A549 (cell line): ENCODE measurements around the gene CCDC80. TPM values are rescaled to one million over a fixed set of nuclear protein-coding genes. Genes with fewer than 3 reads are reported as not detected.

ENCODE experiments used
- ATAC-seq, 2 experiments: fragments of 200-7000 bp in 1 of 2; fragments of >200 bp in 1 of 2; cut with Nextera tagmentation in 1 of 2; cut with Tn5 transposase in 1 of 2; 3 replicates each; pipeline versions ENCODE4 v1.8.0 to v1.9.1; 2018 to 2020; ENCODE audit warnings: mild to moderate bottlenecking in 1 of 2, moderate library complexity in 1 of 2
- CTCF ChIA-PET: fragments of 300-600 bp; sonication (Branson Sonifier 250); formaldehyde crosslinking; extraction: SDS; loops from one replicate; lab custom pipeline; 2021; ENCODE audit warnings: antibody characterized with exemption, inconsistent platforms; lab: Yijun Ruan, JAX
- POLR2A ChIA-PET: fragments of 350-600 bp; formaldehyde crosslinking; extraction: SDS; loops from one replicate; lab custom pipeline; 2021; ENCODE audit warnings: antibody characterized with exemption, inconsistent platforms; lab: Yijun Ruan, JAX
- DNase-seq, 2 experiments: peaks; one replicate each; pipeline versions ENCODE4 v3.0.0 to v3.0.0-alpha.2; 2011 to 2016; ENCODE audit warnings: low read depth in 1 of 2, low spot score in 1 of 2
- FAIRE-seq: peaks from 2 replicates; lab custom pipeline; 2011; peaks lifted over from hg19 to GRCh38; lab: Jason Lieb, UNC
- H3K27ac ChIP-seq, 2 experiments: fragments of >200 bp; sonication (Bioruptor Twin); formaldehyde crosslinking; 3 replicates each; pipeline ENCODE4 v1.5.1; 2016 to 2017
- H3K4me1 ChIP-seq: fragments of >200 bp; sonication (Bioruptor Twin); formaldehyde crosslinking; 3 replicates; pipeline ENCODE4 v1.6.1; 2016
- H3K4me2 ChIP-seq: fragments of >200 bp; sonication (Bioruptor Twin); formaldehyde crosslinking; 3 replicates; pipeline ENCODE4 v1.6.1; 2016
- H3K4me3 ChIP-seq: fragments of >200 bp; sonication (Bioruptor Twin); formaldehyde crosslinking; 3 replicates; pipeline ENCODE4 v1.5.1; 2016
- H3K9me3 ChIP-seq: fragments of >200 bp; sonication (Bioruptor Twin); formaldehyde crosslinking; 3 replicates; pipeline ENCODE4 v1.6.1; 2016
- ATOH8 ChIP-seq: fragments of 250-450 bp; sonication (Bioruptor Pico); IDR thresholded peaks from 2 replicates; pipeline ENCODE4 v1.5.0; 2020; ENCODE audit warnings: low read depth, mild to moderate bottlenecking, moderate library complexity
- BHLHE40 ChIP-seq: IDR thresholded peaks from 2 replicates; pipeline ENCODE4 v1.6.1; 2012; ENCODE audit warnings: low read depth, low read length, inconsistent platforms
- CBX2 ChIP-seq: fragments of 200-600 bp; sonication (generic); IDR thresholded peaks from 2 replicates; pipeline ENCODE4 v1.6.1; 2016; ENCODE audit warnings: low read depth, mild to moderate bottlenecking, borderline replicate concordance
- CBX8 ChIP-seq: fragments of 200-600 bp; sonication (generic); IDR thresholded peaks from 2 replicates; pipeline ENCODE4 v1.6.1; 2016
- CEBPB ChIP-seq, 2 experiments: fragments of >200 bp in 1 of 2; sonication (Bioruptor Twin) in 1 of 2; formaldehyde crosslinking in 1 of 2; IDR thresholded peaks; 2 replicates each; pipeline ENCODE4 v1.6.1; 2012 to 2016
- CHD4 ChIP-seq: fragments of 200-600 bp; sonication (generic); IDR thresholded peaks from 2 replicates; pipeline ENCODE4 v1.6.1; 2016; ENCODE audit warnings: antibody characterized with exemption, mild to moderate bottlenecking, borderline replicate concordance
- EHF ChIP-seq: fragments of 250-450 bp; sonication (Bioruptor Pico); IDR thresholded peaks from 2 replicates; pipeline ENCODE4 v1.5.0; 2020; ENCODE audit warnings: mild to moderate bottlenecking
- EP300 ChIP-seq, 2 experiments: fragments of >200 bp; sonication (Bioruptor Twin); formaldehyde crosslinking; IDR thresholded peaks; 2 replicates in 1 of 2; 3 replicates in 1 of 2; pipeline ENCODE4 v1.6.1; 2016 to 2017
- ESRRA ChIP-seq: fragments of 150-350 bp; IDR thresholded peaks from 2 replicates; pipeline ENCODE4 v1.6.1; 2014; ENCODE audit warnings: mild to moderate bottlenecking, low read length, borderline replicate concordance
- FOSL2 ChIP-seq, 2 experiments: fragments of 450-650 bp in 1 of 2; fragments of >200 bp in 1 of 2; sonication (Bioruptor Twin) in 1 of 2; formaldehyde crosslinking; IDR thresholded peaks; 2 replicates each; pipeline versions ENCODE4 v1.5.0 to v1.6.1; 2016 to 2020; ENCODE audit warnings: mild to moderate bottlenecking in 1 of 2, moderate library complexity in 1 of 2
- FOXS1 ChIP-seq: fragments of 250-450 bp; sonication (Bioruptor Pico); IDR thresholded peaks from 2 replicates; pipeline ENCODE4 v1.5.0; 2020; ENCODE audit warnings: mild to moderate bottlenecking, moderate library complexity
- GATA3 ChIP-seq: IDR thresholded peaks from 2 replicates; pipeline ENCODE4 v1.6.1; 2012; ENCODE audit warnings: borderline replicate concordance
- HES2 ChIP-seq: fragments of >200 bp; sonication (Bioruptor Twin); formaldehyde crosslinking; IDR thresholded peaks from 2 replicates; pipeline ENCODE4 v1.6.1; 2016
- HOXB13 ChIP-seq: fragments of 250-450 bp; sonication (Bioruptor Pico); IDR thresholded peaks from 2 replicates; pipeline ENCODE4 v1.5.0; 2020; ENCODE audit warnings: low read depth, mild to moderate bottlenecking, moderate library complexity
- HOXB5 ChIP-seq: fragments of 250-450 bp; sonication (Bioruptor Pico); IDR thresholded peaks from 2 replicates; pipeline ENCODE4 v1.5.0; 2020; ENCODE audit warnings: mild to moderate bottlenecking, moderate library complexity
- JUN ChIP-seq, 2 experiments: fragments of >200 bp; sonication (Bioruptor Twin); formaldehyde crosslinking; IDR thresholded peaks; 2 replicates in 1 of 2; 3 replicates in 1 of 2; pipeline ENCODE4 v1.6.1; 2016 to 2017
- JUNB ChIP-seq: fragments of >200 bp; sonication (Bioruptor Twin); formaldehyde crosslinking; IDR thresholded peaks from 2 replicates; pipeline ENCODE4 v1.6.1; 2016
- KDM1A ChIP-seq: fragments of 200-600 bp; sonication (generic); IDR thresholded peaks from 2 replicates; pipeline ENCODE4 v1.6.1; 2016; ENCODE audit warnings: low read depth, mild to moderate bottlenecking
- KDM5A ChIP-seq: fragments of 200-600 bp; sonication (generic); IDR thresholded peaks from 2 replicates; pipeline ENCODE4 v1.6.1; 2016; ENCODE audit warnings: antibody characterized with exemption, mild to moderate bottlenecking
- MAX ChIP-seq: IDR thresholded peaks from 2 replicates; pipeline ENCODE4 v1.6.1; 2012
- NFE2L2 ChIP-seq: fragments of 150-350 bp; conservative IDR thresholded peaks from 2 replicates; pipeline ENCODE4 v1.6.1; 2014; ENCODE audit warnings: low read length
- NPAS2 ChIP-seq: fragments of 250-450 bp; sonication (Bioruptor Pico); IDR thresholded peaks from 2 replicates; pipeline ENCODE4 v1.8.0; 2022; ENCODE audit warnings: mild to moderate bottlenecking, moderate library complexity, borderline replicate concordance
- POLR2A ChIP-seq: IDR thresholded peaks from 2 replicates; pipeline ENCODE4 v1.6.1; 2012; ENCODE audit warnings: mild to moderate bottlenecking, low read length
- RAD21 ChIP-seq, 2 experiments: fragments of >200 bp in 1 of 2; sonication (Bioruptor Twin) in 1 of 2; formaldehyde crosslinking in 1 of 2; IDR thresholded peaks in 1 of 2; conservative IDR thresholded peaks in 1 of 2; 2 replicates in 1 of 2; 3 replicates in 1 of 2; pipeline ENCODE4 v1.6.1; 2012 to 2018; ENCODE audit warnings: inconsistent platforms in 1 of 2
- RARB ChIP-seq: fragments of 250-450 bp; sonication (Bioruptor Pico); IDR thresholded peaks from 2 replicates; pipeline ENCODE4 v1.8.0; 2021; ENCODE audit warnings: mild to moderate bottlenecking, moderate library complexity
- RFX5 ChIP-seq: fragments of 450-650 bp; IDR thresholded peaks from 2 replicates; pipeline ENCODE4 v1.7.1; 2014; ENCODE audit warnings: antibody characterized with exemption, mild to moderate bottlenecking, moderate library complexity
- SMC3 ChIP-seq: fragments of >200 bp; sonication (Bioruptor Twin); formaldehyde crosslinking; IDR thresholded peaks from 3 replicates; pipeline ENCODE4 v1.6.1; 2018; ENCODE audit warnings: inconsistent platforms
- SREBF2 ChIP-seq: fragments of 450-650 bp; IDR thresholded peaks from 2 replicates; pipeline ENCODE4 v1.6.1; 2014; ENCODE audit warnings: mild to moderate bottlenecking, moderate library complexity
- USF2 ChIP-seq: fragments of 450-650 bp; IDR thresholded peaks from 2 replicates; pipeline ENCODE4 v1.6.1; 2014; ENCODE audit warnings: antibody characterized with exemption
- ZC3H11A ChIP-seq: fragments of 450-650 bp; IDR thresholded peaks from 2 replicates; pipeline ENCODE4 v1.6.1; 2014; ENCODE audit warnings: antibody characterized with exemption, mild to moderate bottlenecking
- ZSCAN20 ChIP-seq: fragments of 250-450 bp; sonication (Bioruptor Pico); IDR thresholded peaks from 2 replicates; pipeline ENCODE4 v1.8.0; 2022; ENCODE audit warnings: mild to moderate bottlenecking, moderate library complexity
- WGBS: methylation state at CpG from one replicate; pipeline ENCODE4 v1.1.6; 2017; ENCODE audit errors: missing lambda C conversion rate; 5-methylcytosine and 5-hydroxymethylcytosine counted together
- polyA plus RNA-seq, 4 experiments: library from polyadenylated mRNA; depleted of rRNA in 3 of 4; stranded (reverse); fragments of >200 nt; fragmentation: RNase III in 1 of 4; extraction: RNeasy Plus Mini Kit Qiagen cat#74134 plus additional on column Dnase treatment in 1 of 4; gene quantifications; 2 replicates in 3 of 4; 3 replicates in 1 of 4; pipeline ENCODE4 v1.2.3, GENCODE V29; 2011 to 2017
- TF ChIP-seq, protein P1 (sequence below): IDR thresholded peaks from 2 replicates; pipeline ENCODE4 v1.6.1; 2012; ENCODE audit warnings: low read depth, borderline replicate concordance

The CCDC80 gene
- polyA plus RNA-seq, 2 of the 4 experiments (the other 2 are of a cell fraction) = 54.1 to 148 TPM

DNA sequence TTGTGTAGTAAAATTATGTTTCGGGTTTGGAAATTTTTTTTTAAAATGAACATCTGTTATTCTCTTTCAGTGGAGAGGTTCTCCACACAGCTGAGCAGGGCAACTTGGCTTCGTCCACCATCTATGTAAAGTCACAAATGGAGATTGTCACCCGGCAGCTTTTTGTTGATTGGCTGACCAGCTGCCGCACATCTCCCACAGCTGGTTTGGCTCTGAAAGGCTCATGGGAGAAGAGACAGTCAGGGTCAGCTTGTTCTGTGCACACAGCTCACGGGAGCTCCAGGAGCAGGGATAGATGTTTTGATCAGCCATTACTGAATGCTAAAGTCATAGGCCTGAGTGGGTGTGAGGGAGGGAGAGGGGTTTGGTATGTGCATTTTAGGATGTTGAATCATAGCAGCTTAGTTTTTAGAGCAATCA, 12.9 kb upstream of the CCDC80 start:
- ATAC-seq = peak; percentile 91 to 92
- peak; percentile 77 to 92 for DNase-seq
- Histone ChIP-seq H3K9me3 (peaks cover 8% of the 10 kb centered on the region), H3K27ac (peak overlapping the region; percentile 92 to 99), H3K4me1 (peaks cover 75% of the 10 kb centered on the region), H3K4me2 (peak overlapping the region; percentile 82), H3K4me3 (no peak overlapping the region)
- FAIRE-seq = peak; percentile 23
- TF ChIP-seq HES2 (no peak), MAX (peak; percentile 81), HOXB5 (CRISPR knock-in tag) (peak; percentile 63), ATOH8 (CRISPR knock-in tag) (peak; percentile 91), GATA3 (peak; percentile 47; the same call in 1 of the 2 replicates), FOXS1 (CRISPR knock-in tag) (no peak), KDM5A (no peak), CEBPB (IDR thresholded peaks at IDR 0.05) (0 out of 4 replicates have a peak, but pooled peaks of 1 of the 2 experiments have one; percentile 12), ZC3H11A (no peak), JUNB (peak; percentile 47; the same call in 1 of the 2 replicates), EHF (CRISPR knock-in tag) (peak; percentile 53; the same call in 1 of the 2 replicates), HOXB13 (CRISPR knock-in tag) (peak; percentile 71; the same call in 1 of the 2 replicates), ZSCAN20 (CRISPR knock-in tag) (no peak), CBX2 (no peak), RARB (CRISPR knock-in tag) (0 out of 2 replicates have a peak, but pooled peaks have one; percentile 24), FOSL2 (IDR thresholded peaks at IDR 0.05) (peak; percentile 28; the same call in 1 of the 2 replicates), FOSL2 (CRISPR knock-in tag; IDR thresholded peaks at IDR 0.05) (peak; percentile 30), JUN (IDR thresholded peaks at IDR 0.05) (peak in 1 of 2 experiments; percentile 2; a peak in 1 of 5 replicates)
- TF ChIP-seq, protein P1, sequence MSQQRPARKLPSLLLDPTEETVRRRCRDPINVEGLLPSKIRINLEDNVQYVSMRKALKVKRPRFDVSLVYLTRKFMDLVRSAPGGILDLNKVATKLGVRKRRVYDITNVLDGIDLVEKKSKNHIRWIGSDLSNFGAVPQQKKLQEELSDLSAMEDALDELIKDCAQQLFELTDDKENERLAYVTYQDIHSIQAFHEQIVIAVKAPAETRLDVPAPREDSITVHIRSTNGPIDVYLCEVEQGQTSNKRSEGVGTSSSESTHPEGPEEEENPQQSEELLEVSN = peak; percentile 74; the same call in 1 of the 2 replicates
- ChIA-PET CTCF (interaction anchor here (1.0 to 6.2 kb wide), 14 partner anchors 10 to 334 kb away, joined by 3 to 65 read pairs (median 8); partner anchors contain the start of gene CCDC80), POLR2A (interaction anchor here (0.7 to 4.2 kb wide), 9 partner anchors 11 to 337 kb away, joined by 3 to 51 read pairs (median 6); partner anchors contain the start of gene GTPBP8)
- WGBS = 1% methylated on average over 5 of the region's 5 CpGs

DNA sequence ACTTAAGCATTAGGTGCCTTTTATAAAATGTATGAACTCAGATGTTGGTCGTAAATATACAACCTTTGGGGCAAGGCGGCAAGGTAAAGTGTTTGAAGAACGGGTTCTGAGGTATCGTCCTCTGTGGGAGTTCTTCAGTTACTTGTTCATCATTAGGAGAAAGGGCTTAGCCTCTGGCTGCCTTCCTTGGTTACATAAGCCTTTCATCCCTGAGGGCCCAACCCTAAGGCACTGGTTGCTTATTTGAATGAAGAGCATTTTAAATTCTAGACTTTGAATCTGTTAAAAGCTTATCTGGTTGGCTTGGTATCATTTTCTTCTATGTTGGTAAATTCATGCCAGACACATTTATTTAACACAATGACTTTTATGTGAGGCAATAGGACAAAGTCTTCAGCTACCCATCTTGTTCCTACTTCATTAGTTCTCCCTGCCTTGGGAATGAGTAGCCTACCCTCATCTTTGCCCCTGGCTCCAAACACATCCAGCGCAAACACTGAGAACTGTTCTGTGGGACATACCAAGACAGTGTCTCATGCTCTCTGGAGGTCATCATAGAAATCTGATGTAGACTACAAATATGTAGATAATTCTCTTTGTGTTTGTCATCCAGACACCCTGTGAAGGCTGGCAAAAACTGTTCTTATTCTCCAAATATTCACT, 12.4 kb upstream of the CCDC80 start:
- Histone ChIP-seq H3K4me1 (peaks cover 78% of the 10 kb centered on the region), H3K4me2 (peak overlapping the region; percentile 82), H3K4me3 (no peak overlapping the region), H3K9me3 (peaks cover 8% of the 10 kb centered on the region), H3K27ac (peak overlapping the region; percentile 92 to 99)
- POLR2A ChIA-PET = interaction anchor here (0.7 to 4.2 kb wide), 8 partner anchors 10 to 337 kb away, joined by 3 to 51 read pairs (median 6); partner anchors contain the start of gene GTPBP8
- FAIRE-seq (peak; percentile 97), DNase-seq (peak; percentile 92 to 97), ATAC-seq (peak; percentile 96 to 97)
- CTCF ChIA-PET = interaction anchor here (0.6 to 6.2 kb wide), 16 partner anchors 10 to 936 kb away, joined by 3 to 65 read pairs (median 6); partner anchors contain the start of gene CCDC80
- 0% methylated on average over 5 of the region's 5 CpGs for WGBS
- no peak for TF ChIP-seq CBX8
- peak; percentile 93 for TF ChIP-seq FOSL2 (IDR thresholded peaks at IDR 0.05)
- peak; percentile 94 for TF ChIP-seq FOSL2 (CRISPR knock-in tag; IDR thresholded peaks at IDR 0.05)
- peak; percentile 95 for TF ChIP-seq JUNB
- no peak for TF ChIP-seq ZSCAN20 (CRISPR knock-in tag)
- TF ChIP-seq USF2 = no peak
- TF ChIP-seq HES2 = no peak
- TF ChIP-seq CHD4 = no peak
- peak; percentile 55 to 85; a peak in 3 of 4 replicates for TF ChIP-seq CEBPB (IDR thresholded peaks at IDR 0.05)
- no peak for TF ChIP-seq CBX2
- no peak for TF ChIP-seq ATOH8 (CRISPR knock-in tag)
- no peak for TF ChIP-seq NFE2L2
- TF ChIP-seq RAD21 (conservative IDR thresholded peaks at IDR 0.05 in 1 of 2, IDR thresholded peaks at IDR 0.05 in 1 of 2) = peak; percentile 30 to 52; a peak in 4 of 5 replicates
- TF ChIP-seq JUN (IDR thresholded peaks at IDR 0.05) = peak; percentile 90 to 93
- TF ChIP-seq RFX5 = no peak
- TF ChIP-seq SMC3 = peak; percentile 26; the same call in 1 of the 3 replicates
- TF ChIP-seq NPAS2 = no peak
- no peak for TF ChIP-seq KDM1A
- no peak for TF ChIP-seq POLR2A
- TF ChIP-seq SREBF2 = no peak
- TF ChIP-seq EP300 (IDR thresholded peaks at IDR 0.05) = peak; percentile 89 to 93
- no peak for TF ChIP-seq RARB (CRISPR knock-in tag)
- no peak for TF ChIP-seq BHLHE40
- no peak for TF ChIP-seq ESRRA
